Amniotic epithelial cell (primary cell): ENCODE measurements around the gene IQCM.
"Not testable (repeated sequence)": the region's sequence is repeated elsewhere in the genome, so short reads cannot be mapped to it uniquely, and the experiment has no call there.

Experiments
- DNase-seq: peaks from one replicate; pipeline ENCODE4 v3.0.0-alpha.2; 2010; ENCODE audit warnings: low read depth

Gene IQCM

GRCh38 chr4:149572716-149573115 is 242.9 kb downstream of the IQCM start:
- no peak for DNase-seq

GRCh38 chr4:149555799-149556198 is 259.8 kb downstream of the IQCM start:
- DNase-seq: no peak

GRCh38 chr4:149555146-149555545 is 260.5 kb downstream of the IQCM start:
- peak; percentile 49 for DNase-seq

- DNase-seq: no peak
These were observed 261.6 kb downstream of the IQCM start for GRCh38 chr4:149553959-149554520.

GRCh38 chr4:149552601-149553000 is 263.0 kb downstream of the IQCM start:
- no peak for DNase-seq

GRCh38 chr4:149549911-149550310 is 265.7 kb downstream of the IQCM start:
- peak; percentile 66 for DNase-seq

GRCh38 chr4:149534779-149535178 is 280.9 kb downstream of the IQCM start:
- DNase-seq: no peak

GRCh38 chr4:149531861-149532260 is 283.8 kb downstream of the IQCM start:
- DNase-seq: peak; percentile 89

- DNase-seq: no peak
These were observed 292.6 kb downstream of the IQCM start for GRCh38 chr4:149523039-149523438.

GRCh38 chr4:149521611-149522425 is 293.8 kb downstream of the IQCM start:
- peak; percentile 48 for DNase-seq

- no peak for DNase-seq
These were observed 297.2 kb downstream of the IQCM start for GRCh38 chr4:149518471-149518870.

- no peak for DNase-seq
These were observed 302.6 kb downstream of the IQCM start for GRCh38 chr4:149513081-149513480.

GRCh38 chr4:149512501-149512900 is 303.1 kb downstream of the IQCM start:
- DNase-seq: peak; percentile 38

GRCh38 chr4:149511558-149512298 is 303.9 kb downstream of the IQCM start:
- DNase-seq: no peak

GRCh38 chr4:149507309-149507708 is 308.3 kb downstream of the IQCM start:
- DNase-seq: not testable (repeated sequence)

GRCh38 chr4:149500806-149501205 is 314.8 kb downstream of the IQCM start:
- no peak for DNase-seq

GRCh38 chr4:149499726-149500125 is 315.9 kb downstream of the IQCM start:
- no peak for DNase-seq

- DNase-seq: no peak
These were observed 317.4 kb downstream of the IQCM start for GRCh38 chr4:149498246-149498645.

GRCh38 chr4:149493492-149493891 is 322.2 kb downstream of the IQCM start:
- peak; percentile 68 for DNase-seq

GRCh38 chr4:149489321-149489720 is 326.3 kb downstream of the IQCM start:
- DNase-seq: no peak

GRCh38 chr4:149486861-149487260 is 328.8 kb downstream of the IQCM start:
- DNase-seq: no peak

GRCh38 chr4:149468669-149469068 is 347.0 kb downstream of the IQCM start:
- not testable (repeated sequence) for DNase-seq

GRCh38 chr4:149466446-149466845 is 349.2 kb downstream of the IQCM start:
- no peak for DNase-seq
